Activated T-helper 1 cell treated with anti-CD3 and anti-CD28 coated beads, Interleukin-12 subunit alpha, Interleukin-12 subunit beta, Interleukin-2, Interleukin-4 antibody, amounts not matched to agents 30 ng/mL and 10 ng/mL and 1 ng/mL, durations not matched to agents 14 hours and 24 hours and 36 hours (primary cell): Measurements from ENCODE around the gene RPS6KA2. TPM values are rescaled to one million over a fixed set of nuclear protein-coding genes. Genes with fewer than 3 reads are reported as not detected.

Source experiments
- DNase-seq: peaks from one replicate; pipeline ENCODE4 v3.0.0; 2021; ENCODE audit warnings: low spot score
- H3K27ac Mint-ChIP-seq: one replicate; pipeline ENCODE4 v1.8.0; 2021; ENCODE audit warnings: mild to moderate bottlenecking, mixed read lengths
- H3K27me3 Mint-ChIP-seq: one replicate; pipeline ENCODE4 v1.8.0; 2022; ENCODE audit warnings: mild to moderate bottlenecking, moderate library complexity, mixed read lengths; ENCODE audit not compliant: insufficient read depth
- H3K36me3 Mint-ChIP-seq: one replicate; pipeline ENCODE4 v1.8.0; 2021; ENCODE audit warnings: low read depth, mixed read lengths
- H3K4me1 Mint-ChIP-seq: one replicate; pipeline ENCODE4 v1.8.0; 2021; ENCODE audit warnings: low read depth, mixed read lengths
- H3K4me3 Mint-ChIP-seq: one replicate; pipeline ENCODE4 v1.8.0; 2021; ENCODE audit warnings: mild to moderate bottlenecking, moderate library complexity, mixed read lengths
- H3K9me3 Mint-ChIP-seq: one replicate; pipeline ENCODE4 v1.8.0; 2021; ENCODE audit warnings: mixed read lengths
- intact Hi-C: fragments of 100-400 bp; cut with micrococcal nuclease; formaldehyde crosslinking; loops from one replicate; pipeline ENCODE4 v1.15.1; 2024
- total RNA-seq: library from RNA; stranded (reverse); gene quantifications from 2 replicates; pipeline ENCODE4 v1.2.3, GENCODE V29; 2022

The RPS6KA2 gene
- total RNA-seq, 1 donor from 2014 or later, result 2.0 TPM

- DNase-seq, result no peak
- H3K9me3 Mint-ChIP-seq, result no peaks in the 10 kb centered on the region
- no peak overlapping the region for H3K27ac Mint-ChIP-seq
- no peaks in the 10 kb centered on the region for H3K27me3 Mint-ChIP-seq
- H3K4me1 Mint-ChIP-seq, result no peaks in the 10 kb centered on the region
- H3K36me3 Mint-ChIP-seq, result no peaks in the 10 kb centered on the region
- intact Hi-C loops, result no loop called here
- H3K4me3 Mint-ChIP-seq, result no peak overlapping the region
These were observed 105.9 kb downstream of the RPS6KA2 start for GRCh38 chr6:166520905-166521834.

GRCh38 chr6:166516251-166516884 is 110.7 kb downstream of the RPS6KA2 start:
- Mint-ChIP-seq H3K27me3 (peaks cover 2% of the 10 kb centered on the region), H3K4me1 (peaks cover 12% of the 10 kb centered on the region), H3K36me3 (no peaks in the 10 kb centered on the region), H3K9me3 (no peaks in the 10 kb centered on the region), H3K27ac (no peak overlapping the region), H3K4me3 (no peak overlapping the region)
- intact Hi-C loops, result no loop called here
- no peak for DNase-seq

- Mint-ChIP-seq H3K36me3 (no peaks in the 10 kb centered on the region), H3K9me3 (no peaks in the 10 kb centered on the region), H3K27ac (no peak overlapping the region), H3K4me3 (no peak overlapping the region), H3K4me1 (peaks cover 12% of the 10 kb centered on the region), H3K27me3 (peaks cover 2% of the 10 kb centered on the region)
- intact Hi-C loops, result no loop called here
- DNase-seq, result no peak
These were observed 111.8 kb downstream of the RPS6KA2 start for GRCh38 chr6:166515072-166515810.

- intact Hi-C loops, result no loop called here
- peaks cover 2% of the 10 kb centered on the region for H3K27me3 Mint-ChIP-seq
- DNase-seq, result no peak
These were observed 112.9 kb downstream of the RPS6KA2 start for GRCh38 chr6:166514196-166514595.

GRCh38 chr6:166512567-166512966 is 114.5 kb downstream of the RPS6KA2 start:
- Mint-ChIP-seq H3K4me1 (peaks cover 12% of the 10 kb centered on the region), H3K36me3 (no peaks in the 10 kb centered on the region), H3K27me3 (peaks cover 2% of the 10 kb centered on the region), H3K4me3 (no peak overlapping the region), H3K27ac (no peak overlapping the region), H3K9me3 (no peaks in the 10 kb centered on the region)
- intact Hi-C loops, result no loop called here
- no peak for DNase-seq

More at GRCh38 chr6:166514196-166514595, 112.9 kb downstream of the RPS6KA2 start:
- Mint-ChIP-seq H3K4me3 (no peak overlapping the region), H3K4me1 (peaks cover 12% of the 10 kb centered on the region), H3K27ac (no peak overlapping the region), H3K36me3 (no peaks in the 10 kb centered on the region), H3K9me3 (no peaks in the 10 kb centered on the region)

GRCh38 chr6:166511316-166511715 is 115.7 kb downstream of the RPS6KA2 start:
- no peak overlapping the region for H3K27ac Mint-ChIP-seq
- H3K4me1 Mint-ChIP-seq, result peaks cover 12% of the 10 kb centered on the region
- intact Hi-C loops, result no loop called here
- H3K36me3 Mint-ChIP-seq, result no peaks in the 10 kb centered on the region
- H3K4me3 Mint-ChIP-seq, result no peak overlapping the region
- no peak for DNase-seq
- no peaks in the 10 kb centered on the region for H3K9me3 Mint-ChIP-seq
- peaks cover 2% of the 10 kb centered on the region for H3K27me3 Mint-ChIP-seq

GRCh38 chr6:166509193-166509592 is 117.9 kb downstream of the RPS6KA2 start:
- H3K27ac Mint-ChIP-seq, result no peak overlapping the region
- H3K27me3 Mint-ChIP-seq, result no peaks in the 10 kb centered on the region
- no peaks in the 10 kb centered on the region for H3K36me3 Mint-ChIP-seq
- no peak overlapping the region for H3K4me3 Mint-ChIP-seq
- DNase-seq, result no peak
- no peaks in the 10 kb centered on the region for H3K9me3 Mint-ChIP-seq
- peaks cover 6% of the 10 kb centered on the region for H3K4me1 Mint-ChIP-seq
- intact Hi-C loops, result no loop called here

- DNase-seq, result no peak
- Mint-ChIP-seq H3K27ac (no peak overlapping the region), H3K36me3 (no peaks in the 10 kb centered on the region), H3K4me3 (no peak overlapping the region), H3K9me3 (no peaks in the 10 kb centered on the region), H3K27me3 (no peaks in the 10 kb centered on the region), H3K4me1 (peaks cover 6% of the 10 kb centered on the region)
- intact Hi-C loops, result no loop called here
These were observed 118.3 kb downstream of the RPS6KA2 start for GRCh38 chr6:166508726-166509125.

- H3K4me1 Mint-ChIP-seq, result peaks cover 6% of the 10 kb centered on the region
- no peak overlapping the region for H3K4me3 Mint-ChIP-seq
- no peaks in the 10 kb centered on the region for H3K36me3 Mint-ChIP-seq
- H3K27ac Mint-ChIP-seq, result no peak overlapping the region
- H3K9me3 Mint-ChIP-seq, result no peaks in the 10 kb centered on the region
- intact Hi-C loops, result no loop called here
- H3K27me3 Mint-ChIP-seq, result no peaks in the 10 kb centered on the region
- no peak for DNase-seq
These were observed 119.1 kb downstream of the RPS6KA2 start for GRCh38 chr6:166507809-166508564.

- intact Hi-C loops, result no loop called here
- H3K4me1 Mint-ChIP-seq, result no peaks in the 10 kb centered on the region
- no peaks in the 10 kb centered on the region for H3K36me3 Mint-ChIP-seq
- H3K9me3 Mint-ChIP-seq, result no peaks in the 10 kb centered on the region
- no peaks in the 10 kb centered on the region for H3K27me3 Mint-ChIP-seq
- no peak overlapping the region for H3K4me3 Mint-ChIP-seq
- H3K27ac Mint-ChIP-seq, result no peak overlapping the region
- DNase-seq, result no peak
These were observed 119.7 kb downstream of the RPS6KA2 start for GRCh38 chr6:166507380-166507779.

GRCh38 chr6:166505133-166505905 is 121.7 kb downstream of the RPS6KA2 start:
- Mint-ChIP-seq H3K27ac (no peak overlapping the region), H3K4me1 (no peaks in the 10 kb centered on the region), H3K36me3 (no peaks in the 10 kb centered on the region)

GRCh38 chr6:166504100-166504499 is 123.0 kb downstream of the RPS6KA2 start:
- Mint-ChIP-seq H3K4me1 (no peaks in the 10 kb centered on the region), H3K27me3 (no peaks in the 10 kb centered on the region)
- intact Hi-C loops, result no loop called here

More at GRCh38 chr6:166505133-166505905, 121.7 kb downstream of the RPS6KA2 start:
- Mint-ChIP-seq H3K27me3 (no peaks in the 10 kb centered on the region), H3K9me3 (no peaks in the 10 kb centered on the region), H3K4me3 (no peak overlapping the region)
- DNase-seq, result no peak
- intact Hi-C loops, result no loop called here

More at GRCh38 chr6:166504100-166504499, 123.0 kb downstream of the RPS6KA2 start:
- DNase-seq, result no peak
- no peak overlapping the region for H3K4me3 Mint-ChIP-seq
- no peaks in the 10 kb centered on the region for H3K9me3 Mint-ChIP-seq
- no peaks in the 10 kb centered on the region for H3K36me3 Mint-ChIP-seq
- H3K27ac Mint-ChIP-seq, result no peak overlapping the region
